ENCODE data around the gene PTN. TPM values are rescaled to one million over a fixed set of nuclear protein-coding genes. Genes with fewer than 3 reads are reported as not detected.

Gene PTN
- total RNA-seq: 3.0 and 8.8 TPM in 2 replicates

GRCh38 chr7:137343281-137343841 lies at the start of gene PTN:
PTN (minus strand) TSS chr7:137343733; CDS start chr7:137254973, 88,760 bp downstream.

Small RNAs within 50 kb of the gene (small RNA-seq; reads per million reads assigned to genes)
- not detected for gene RF00136
